Parathyroid adenoma (tissue), 2 donors: ENCODE results near the gene SPTBN5.

Source experiments
- H2AFZ ChIP-seq: fragments of 300-600 bp; sonication (generic); one replicate; pipeline ENCODE4 v1.7.0; 2017; ENCODE audit warnings: antibody characterized with exemption, mild to moderate bottlenecking
- H3K27ac ChIP-seq: fragments of 300-600 bp; sonication (generic); one replicate; pipeline ENCODE4 v1.7.0; 2017
- H3K27me3 ChIP-seq: fragments of 300-600 bp; sonication (generic); one replicate; pipeline ENCODE4 v1.7.0; 2017; ENCODE audit warnings: low read length; ENCODE audit not compliant: control insufficient read depth, insufficient read depth
- H3K36me3 ChIP-seq: fragments of 300-600 bp; sonication (generic); one replicate; pipeline ENCODE4 v1.7.0; 2017; ENCODE audit warnings: low read length; ENCODE audit not compliant: control insufficient read depth, insufficient read depth
- H3K4me1 ChIP-seq: fragments of 300-600 bp; sonication (generic); one replicate; pipeline ENCODE4 v1.7.0; 2017; ENCODE audit warnings: control low read depth
- H3K4me2 ChIP-seq: fragments of 300-600 bp; sonication (generic); one replicate; pipeline ENCODE4 v1.7.0; 2017; ENCODE audit warnings: low read length
- H3K4me3 ChIP-seq: fragments of 300-600 bp; sonication (generic); one replicate; pipeline ENCODE4 v1.7.0; 2017; ENCODE audit warnings: low read depth, low read length
- H3K79me2 ChIP-seq: fragments of 300-600 bp; sonication (generic); one replicate; pipeline ENCODE4 v1.7.0; 2017; ENCODE audit warnings: control low read depth
- H3K9ac ChIP-seq: fragments of 300-600 bp; sonication (generic); one replicate; pipeline ENCODE4 v1.7.0; 2017; ENCODE audit warnings: mild to moderate bottlenecking
- H3K9me3 ChIP-seq: fragments of 300-600 bp; sonication (generic); one replicate; pipeline ENCODE4 v1.7.0; 2017; ENCODE audit warnings: low read length; ENCODE audit not compliant: control insufficient read depth
- TF ChIP-seq, protein P1 (sequence below): fragments of 300-600 bp; sonication (generic); IDR thresholded peaks from one replicate; pipeline ENCODE4 v1.7.0; 2017; ENCODE audit warnings: antibody characterized with exemption, mild to moderate bottlenecking
- donor health status: primary hyperparathyroidism.

Gene SPTBN5

DNA sequence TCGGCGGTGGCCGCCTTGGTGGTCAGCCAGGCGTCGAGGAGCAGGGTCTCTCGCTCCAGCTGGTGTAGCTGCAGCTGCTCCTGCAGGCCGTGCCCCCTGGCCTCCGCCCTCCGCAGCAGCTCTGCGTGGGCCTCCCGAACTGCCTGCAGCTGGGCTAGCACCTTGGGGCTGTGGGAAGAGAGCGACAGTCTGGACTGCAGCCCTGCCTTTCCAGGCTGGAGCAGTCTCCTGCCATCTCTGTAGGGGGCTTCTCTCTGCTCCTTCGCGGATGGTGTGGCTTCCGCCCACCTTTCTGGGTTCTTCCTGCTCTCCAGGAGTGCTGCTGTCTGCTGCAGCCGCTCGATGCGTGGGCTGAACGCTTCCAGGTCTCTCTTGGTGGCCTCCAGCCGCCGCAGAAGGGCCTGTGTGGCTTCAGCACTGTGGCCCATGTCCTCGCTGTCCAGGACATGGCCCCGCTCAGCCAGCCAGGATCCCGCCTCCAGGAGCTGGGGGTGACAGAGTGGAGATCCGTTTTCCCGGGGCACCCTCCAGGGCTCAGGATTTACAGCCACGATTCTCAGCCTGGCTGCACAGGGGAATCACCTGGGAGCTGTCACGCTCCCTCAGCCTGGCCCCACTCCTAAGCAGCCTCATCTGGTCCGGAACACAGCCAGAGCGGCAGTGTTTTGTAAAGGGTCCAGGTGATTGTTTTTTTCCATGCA is 38.4 kb downstream of the SPTBN5 start:
- Histone ChIP-seq H3K36me3 (no peaks in the 10 kb centered on the region), H3K4me3 (no peak overlapping the region), H3K4me1 (no peaks in the 10 kb centered on the region), H3K9ac (no peak overlapping the region), H3K9me3 (no peaks in the 10 kb centered on the region), H3K27me3 (no peaks in the 10 kb centered on the region), H3K4me2 (no peak overlapping the region), H2AFZ (no peak overlapping the region), H3K79me2 (no peaks in the 10 kb centered on the region), H3K27ac (no peak overlapping the region)
- TF ChIP-seq, protein P1, sequence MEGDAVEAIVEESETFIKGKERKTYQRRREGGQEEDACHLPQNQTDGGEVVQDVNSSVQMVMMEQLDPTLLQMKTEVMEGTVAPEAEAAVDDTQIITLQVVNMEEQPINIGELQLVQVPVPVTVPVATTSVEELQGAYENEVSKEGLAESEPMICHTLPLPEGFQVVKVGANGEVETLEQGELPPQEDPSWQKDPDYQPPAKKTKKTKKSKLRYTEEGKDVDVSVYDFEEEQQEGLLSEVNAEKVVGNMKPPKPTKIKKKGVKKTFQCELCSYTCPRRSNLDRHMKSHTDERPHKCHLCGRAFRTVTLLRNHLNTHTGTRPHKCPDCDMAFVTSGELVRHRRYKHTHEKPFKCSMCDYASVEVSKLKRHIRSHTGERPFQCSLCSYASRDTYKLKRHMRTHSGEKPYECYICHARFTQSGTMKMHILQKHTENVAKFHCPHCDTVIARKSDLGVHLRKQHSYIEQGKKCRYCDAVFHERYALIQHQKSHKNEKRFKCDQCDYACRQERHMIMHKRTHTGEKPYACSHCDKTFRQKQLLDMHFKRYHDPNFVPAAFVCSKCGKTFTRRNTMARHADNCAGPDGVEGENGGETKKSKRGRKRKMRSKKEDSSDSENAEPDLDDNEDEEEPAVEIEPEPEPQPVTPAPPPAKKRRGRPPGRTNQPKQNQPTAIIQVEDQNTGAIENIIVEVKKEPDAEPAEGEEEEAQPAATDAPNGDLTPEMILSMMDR = no peak

DNA sequence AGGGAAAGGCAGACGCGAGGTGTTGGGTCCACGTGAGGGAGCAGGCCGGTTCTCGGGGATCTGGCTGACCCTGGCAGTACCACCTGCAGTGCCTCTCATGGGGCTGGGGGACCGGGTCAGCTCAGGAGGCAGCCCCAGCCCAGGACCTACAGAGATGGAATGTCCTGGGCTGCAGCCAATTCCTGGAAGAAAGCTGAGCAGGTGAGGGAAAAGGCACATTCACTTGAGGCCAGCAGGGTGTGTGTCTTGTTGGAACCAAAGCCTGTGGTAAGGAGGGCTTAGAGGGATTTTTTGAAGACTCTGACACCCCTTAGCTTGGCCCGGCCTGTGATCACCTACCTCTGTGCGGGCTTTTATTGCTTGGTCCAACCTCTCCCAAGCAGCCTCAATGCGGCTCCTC is 39.4 kb downstream of the SPTBN5 start:
- Histone ChIP-seq H3K9me3 (no peaks in the 10 kb centered on the region), H3K36me3 (no peaks in the 10 kb centered on the region), H3K4me2 (no peak overlapping the region), H3K79me2 (no peaks in the 10 kb centered on the region), H3K27ac (no peak overlapping the region), H2AFZ (no peak overlapping the region), H3K27me3 (no peaks in the 10 kb centered on the region), H3K9ac (no peak overlapping the region), H3K4me1 (no peaks in the 10 kb centered on the region), H3K4me3 (no peak overlapping the region)
- TF ChIP-seq, protein P1 = no peak

DNA sequence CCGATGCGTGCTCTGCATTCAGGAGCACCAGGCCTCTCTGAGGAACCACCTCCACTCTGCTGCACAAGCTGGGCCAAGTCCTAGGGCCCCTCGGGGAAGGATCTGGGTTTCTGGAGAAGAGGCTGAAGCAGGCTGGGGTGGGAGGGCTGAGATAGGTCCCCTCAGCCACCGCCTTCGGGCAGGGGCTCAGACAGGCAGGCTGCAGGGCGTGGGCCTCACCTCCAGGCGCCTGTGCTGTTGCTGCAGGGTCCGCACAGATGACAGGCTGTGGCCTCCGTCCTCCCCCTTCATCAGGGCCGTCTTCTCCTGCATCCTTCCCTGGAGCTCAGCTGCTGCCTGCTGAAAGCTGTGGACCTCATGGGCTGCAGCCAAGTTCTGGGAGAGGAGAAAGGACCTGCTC is 40.0 kb downstream of the SPTBN5 start:
- Histone ChIP-seq H2AFZ (no peak overlapping the region), H3K4me3 (no peak overlapping the region), H3K4me1 (no peaks in the 10 kb centered on the region), H3K9ac (no peak overlapping the region), H3K4me2 (no peak overlapping the region), H3K27ac (no peak overlapping the region), H3K9me3 (no peaks in the 10 kb centered on the region), H3K27me3 (no peaks in the 10 kb centered on the region), H3K79me2 (no peaks in the 10 kb centered on the region), H3K36me3 (no peaks in the 10 kb centered on the region)
- TF ChIP-seq, protein P1 = no peak

DNA sequence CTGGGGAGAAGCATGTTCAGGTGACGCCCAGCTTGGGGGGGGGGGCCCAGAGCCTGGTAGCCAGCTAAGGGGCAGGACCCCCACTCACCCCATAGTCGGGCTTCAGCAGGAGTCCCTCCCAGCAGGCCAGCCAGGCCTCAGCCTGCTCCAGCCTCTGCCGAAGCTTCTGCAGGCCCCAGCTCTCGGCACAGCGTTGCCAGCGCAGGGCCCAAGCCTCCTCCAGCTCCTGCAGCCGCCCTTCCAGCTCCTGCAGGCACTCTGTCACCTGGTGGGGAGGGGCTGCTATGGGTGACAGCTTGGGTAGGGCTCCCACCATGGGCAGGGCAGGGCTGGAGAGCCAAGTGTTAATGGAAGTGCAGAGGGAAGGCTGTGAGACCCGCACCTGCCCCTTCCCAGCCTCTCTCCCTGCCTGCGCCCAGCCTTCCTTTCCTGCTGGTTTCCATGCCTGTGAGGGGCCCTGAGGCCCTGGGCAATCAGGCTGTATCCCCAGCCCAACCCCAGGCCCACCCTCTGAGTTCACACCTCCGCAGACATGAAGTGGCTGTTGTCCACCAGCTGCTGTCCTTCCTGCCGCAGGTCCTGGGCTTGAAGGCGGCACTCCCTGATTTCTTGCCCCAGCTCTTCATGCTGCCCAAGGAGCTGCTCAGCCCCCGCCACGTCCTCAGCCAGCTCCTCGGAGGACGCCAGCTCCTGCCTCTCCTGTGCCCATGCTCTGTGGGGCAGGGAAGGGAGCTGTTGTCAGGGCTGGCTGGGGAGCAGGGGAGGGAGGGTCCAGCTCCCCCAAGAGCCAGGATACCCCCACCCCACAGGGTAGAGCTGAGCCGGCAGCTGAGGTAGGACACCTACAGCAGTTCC is 40.9 kb downstream of the SPTBN5 start:
- H3K4me1 ChIP-seq = no peaks in the 10 kb centered on the region
- no peaks in the 10 kb centered on the region for H3K27me3 ChIP-seq
- H3K36me3 ChIP-seq = no peaks in the 10 kb centered on the region
- TF ChIP-seq, protein P1 = no peak
- no peak overlapping the region for H2AFZ ChIP-seq
- H3K4me2 ChIP-seq = no peak overlapping the region
- no peak overlapping the region for H3K4me3 ChIP-seq
- no peaks in the 10 kb centered on the region for H3K9me3 ChIP-seq
- no peaks in the 10 kb centered on the region for H3K79me2 ChIP-seq
- no peak overlapping the region for H3K9ac ChIP-seq
- H3K27ac ChIP-seq = no peak overlapping the region
